HepG2 (cell line): ENCODE data around the gene GRIN3B. TPM values are rescaled to one million over a fixed set of nuclear protein-coding genes. Genes with fewer than 3 reads are reported as not detected.

ENCODE experiments used
- AKAP8 ChIP-seq: sonication (generic); formaldehyde crosslinking; IDR thresholded peaks from 2 replicates; pipeline ENCODE4 v1.5.1; 2020; ENCODE audit warnings: mild to moderate bottlenecking, missing genetic modification reagents
- DBP ChIP-seq: sonication (generic); formaldehyde crosslinking; IDR thresholded peaks from 2 replicates; pipeline ENCODE4 v1.4.0; 2020; ENCODE audit warnings: missing genetic modification reagents; ENCODE audit errors: not compliant biosample characterization
- FOXA3 ChIP-seq: IDR thresholded peaks from 2 replicates; pipeline ENCODE4 v1.6.1; 2016; ENCODE audit warnings: missing genetic modification reagents, missing compliant biosample characterization
- FOXO4 ChIP-seq: sonication (generic); formaldehyde crosslinking; conservative IDR thresholded peaks from 2 replicates; pipeline ENCODE4 v1.8.1; 2023; ENCODE audit warnings: missing genetic modification reagents
- FOXP4 ChIP-seq: sonication (generic); formaldehyde crosslinking; IDR thresholded peaks from 2 replicates; pipeline ENCODE4 v1.4.0; 2020; ENCODE audit warnings: missing genetic modification reagents
- GRHL1 ChIP-seq: sonication (generic); formaldehyde crosslinking; conservative IDR thresholded peaks from 2 replicates; pipeline ENCODE4 v1.8.0; 2022; ENCODE audit warnings: missing genetic modification reagents
- HCFC1 ChIP-seq: fragments of 150-350 bp; IDR thresholded peaks from 2 replicates; pipeline ENCODE4 v1.6.1; 2014; ENCODE audit warnings: low read depth, low read length
- RXRA ChIP-seq: sonication (generic); formaldehyde crosslinking; IDR thresholded peaks from 2 replicates; pipeline ENCODE4 v1.5.1; 2020; ENCODE audit warnings: missing genetic modification reagents
- SALL1 ChIP-seq: sonication (generic); formaldehyde crosslinking; IDR thresholded peaks from 2 replicates; pipeline ENCODE4 v1.8.0; 2022; ENCODE audit warnings: mild to moderate bottlenecking, missing genetic modification reagents
- SRSF1 ChIP-seq: fragments of 200-400 bp; formaldehyde crosslinking; optimal IDR thresholded peaks from 2 replicates; pipeline ENCODE3; 2017; ENCODE audit warnings: mild to moderate bottlenecking, low read depth, low read length, moderate library complexity
- SSRP1 ChIP-seq: IDR thresholded peaks from 2 replicates; pipeline ENCODE4 v1.6.1; 2016; ENCODE audit warnings: control low read depth
- TEAD2 ChIP-seq: sonication (generic); formaldehyde crosslinking; IDR thresholded peaks from 2 replicates; pipeline ENCODE4 v1.9.0; 2021; ENCODE audit warnings: missing genetic modification reagents
- YY1 ChIP-seq: IDR thresholded peaks from 2 replicates; pipeline ENCODE4 v1.6.1; 2011; ENCODE audit warnings: low read length, low read depth, moderate library complexity, mild to moderate bottlenecking; ENCODE audit not compliant: insufficient read depth, insufficient replicate concordance
- ZBTB25 ChIP-seq: IDR thresholded peaks from 2 replicates; pipeline ENCODE4 v1.6.1; 2018; ENCODE audit warnings: missing genetic modification reagents
- ZNF10 ChIP-seq: sonication (generic); formaldehyde crosslinking; IDR thresholded peaks from 2 replicates; pipeline ENCODE4 v1.4.0; 2020; ENCODE audit warnings: mild to moderate bottlenecking, low read depth, missing genetic modification reagents, borderline replicate concordance
- ZNF33A ChIP-seq: sonication (generic); formaldehyde crosslinking; IDR thresholded peaks from 2 replicates; pipeline ENCODE4 v1.5.1; 2020; ENCODE audit warnings: missing genetic modification reagents, mild to moderate bottlenecking, moderate library complexity, borderline replicate concordance
- ZNF580 ChIP-seq: IDR thresholded peaks from 2 replicates; pipeline ENCODE4 v1.6.1; 2016; ENCODE audit warnings: low read depth, borderline replicate concordance
- polyA plus RNA-seq, 8 experiments: library from polyadenylated mRNA; depleted of rRNA in 3 of 8; stranded (reverse) in 7 of 8; unstranded in 1 of 8; fragments of >200 nt; fragmentation: Illumina TruSeq in 4 of 8; extraction: Trizol in 4 of 8; gene quantifications; 2 replicates each; pipeline versions ENCODE4 v1.2.1 to v1.2.3, GENCODE V29; 2011 to 2016; ENCODE audit warnings: low read depth in 4 of 8, missing spikeins in 1 of 8, mixed read lengths in 1 of 8; ENCODE audit not compliant: insufficient read depth in 1 of 8
- total RNA-seq, 5 experiments: library from RNA; depleted of rRNA; stranded (reverse); fragments of >200 nt; fragmentation: Illumina TruSeq; extraction: Trizol; gene quantifications; 2 replicates each; pipeline ENCODE4 v1.2.3, GENCODE V29; 2016; ENCODE audit warnings: low read depth in 1 of 5
- TF ChIP-seq, protein P1 (sequence below): sonication (generic); formaldehyde crosslinking; IDR thresholded peaks from 2 replicates; pipeline ENCODE4 v1.4.0; 2020; ENCODE audit warnings: mild to moderate bottlenecking, missing genetic modification reagents
- TF ChIP-seq, protein P2 (sequence below): sonication (generic); formaldehyde crosslinking; IDR thresholded peaks from 2 replicates; pipeline ENCODE4 v1.5.1; 2020; ENCODE audit warnings: mild to moderate bottlenecking, missing genetic modification reagents

Gene GRIN3B
- total and polyA plus RNA-seq, 2 of the 13 experiments (the other 11 are each of a cell fraction or from before 2014, with no cell fraction given) = 0.07 to 0.20 TPM

GRCh38 chr19:970695-971094 is 29.5 kb upstream of the GRIN3B start (continued):
- TF ChIP-seq TEAD2 (CRISPR knock-in tag) = no peak
- TF ChIP-seq ZNF580 (CRISPR knock-in tag) = no peak
- TF ChIP-seq DBP (CRISPR knock-in tag) = no peak
- TF ChIP-seq SSRP1 = no peak
- TF ChIP-seq SRSF1 = no peak
- no peak for TF ChIP-seq ZBTB25
- TF ChIP-seq FOXA3 (CRISPR knock-in tag) = no peak
- TF ChIP-seq GRHL1 = no peak
- TF ChIP-seq ZNF10 (CRISPR knock-in tag) = no peak
- TF ChIP-seq RXRA (CRISPR knock-in tag) = no peak
- no peak for TF ChIP-seq FOXP4 (CRISPR knock-in tag)
- 0 out of 2 replicates have a peak, but pooled peaks have one; percentile 35 for TF ChIP-seq AKAP8 (CRISPR knock-in tag)
- no peak for TF ChIP-seq ZNF33A (CRISPR knock-in tag)
- no peak for TF ChIP-seq HCFC1
- TF ChIP-seq, protein P1, sequence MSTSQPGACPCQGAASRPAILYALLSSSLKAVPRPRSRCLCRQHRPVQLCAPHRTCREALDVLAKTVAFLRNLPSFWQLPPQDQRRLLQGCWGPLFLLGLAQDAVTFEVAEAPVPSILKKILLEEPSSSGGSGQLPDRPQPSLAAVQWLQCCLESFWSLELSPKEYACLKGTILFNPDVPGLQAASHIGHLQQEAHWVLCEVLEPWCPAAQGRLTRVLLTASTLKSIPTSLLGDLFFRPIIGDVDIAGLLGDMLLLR = no peak
- TF ChIP-seq YY1 = no peak
- TF ChIP-seq, protein P2, sequence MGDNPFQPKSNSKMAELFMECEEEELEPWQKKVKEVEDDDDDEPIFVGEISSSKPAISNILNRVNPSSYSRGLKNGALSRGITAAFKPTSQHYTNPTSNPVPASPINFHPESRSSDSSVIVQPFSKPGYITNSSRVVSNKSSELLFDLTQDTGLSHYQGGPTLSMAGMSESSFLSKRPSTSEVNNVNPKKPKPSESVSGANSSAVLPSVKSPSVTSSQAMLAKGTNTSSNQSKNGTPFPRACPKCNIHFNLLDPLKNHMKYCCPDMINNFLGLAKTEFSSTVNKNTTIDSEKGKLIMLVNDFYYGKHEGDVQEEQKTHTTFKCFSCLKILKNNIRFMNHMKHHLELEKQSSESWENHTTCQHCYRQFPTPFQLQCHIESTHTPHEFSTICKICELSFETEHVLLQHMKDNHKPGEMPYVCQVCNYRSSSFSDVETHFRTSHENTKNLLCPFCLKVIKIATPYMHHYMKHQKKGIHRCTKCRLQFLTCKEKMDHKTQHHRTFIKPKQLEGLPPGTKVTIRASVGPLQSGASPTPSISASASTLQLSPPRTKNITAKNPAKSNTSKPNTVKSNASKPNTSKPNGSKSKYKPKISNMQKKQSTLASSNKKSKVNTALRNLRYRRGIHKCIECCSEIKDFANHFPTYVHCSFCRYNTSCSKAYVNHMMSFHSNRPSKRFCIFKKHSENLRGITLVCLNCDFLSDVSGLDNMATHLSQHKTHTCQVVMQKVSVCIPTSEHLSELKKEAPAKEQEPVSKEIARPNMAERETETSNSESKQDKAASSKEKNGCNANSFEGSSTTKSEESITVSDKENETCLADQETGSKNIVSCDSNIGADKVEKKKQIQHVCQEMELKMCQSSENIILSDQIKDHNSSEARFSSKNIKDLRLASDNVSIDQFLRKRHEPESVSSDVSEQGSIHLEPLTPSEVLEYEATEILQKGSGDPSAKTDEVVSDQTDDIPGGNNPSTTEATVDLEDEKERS = peak; percentile 84; the same call in 1 of the 2 replicates
- 0 out of 2 replicates have a peak, but pooled peaks have one; percentile 20 for TF ChIP-seq FOXO4 (CRISPR knock-in tag)
- no peak for TF ChIP-seq SALL1 (CRISPR knock-in tag)
